Heart right ventricle (tissue), 16 donors: ENCODE measurements around the gene STAT5B. TPM values are rescaled to one million over a fixed set of nuclear protein-coding genes. Genes with fewer than 3 reads are reported as not detected.
A peak's percentile ranks its signal among the peaks of the same experiment; 100 is the strongest.

Experiments used
- ATAC-seq, 8 donors: fragments of 200-7000 bp; cut with Tn5 transposase; one replicate each; pipeline ENCODE4 v1.9.1; 2020; ENCODE audit warnings: mild to moderate bottlenecking in 8 of 8, moderate library complexity in 8 of 8, moderate number of reproducible peaks in 1 of 8
- DNase-seq, 2 donors: peaks; one replicate each; pipeline ENCODE4 v3.0.0-alpha.2; 2020
- H3K27ac ChIP-seq, 10 donors: fragments of 200-600 bp; sonication (generic) in 2 of 10; one replicate each; pipeline versions ENCODE4 v1.5.0 to v1.8.0; 2020 to 2022; ENCODE audit warnings: mild to moderate bottlenecking in 3 of 10
- H3K27me3 ChIP-seq, 7 donors: fragments of 200-600 bp; one replicate each; pipeline ENCODE4 v1.8.0; 2021 to 2022; ENCODE audit warnings: mild to moderate bottlenecking in 2 of 7
- H3K36me3 ChIP-seq, 9 donors: fragments of 200-600 bp; sonication (generic) in 1 of 9; one replicate each; pipeline versions ENCODE4 v1.5.0 to v1.8.0; 2020 to 2022; ENCODE audit warnings: mild to moderate bottlenecking in 2 of 9
- H3K4me1 ChIP-seq, 9 donors: fragments of 200-600 bp; sonication (generic) in 1 of 9; one replicate each; pipeline versions ENCODE4 v1.5.0 to v1.8.0; 2020 to 2022; ENCODE audit warnings: mild to moderate bottlenecking in 4 of 9
- H3K4me3 ChIP-seq, 10 donors: fragments of 200-600 bp; sonication (generic) in 2 of 10; one replicate each; pipeline versions ENCODE4 v1.5.0 to v1.8.0; 2020 to 2022; ENCODE audit warnings: mild to moderate bottlenecking in 7 of 10, moderate library complexity in 2 of 10
- H3K9me3 ChIP-seq, 11 donors: fragments of 200-600 bp in 10 of 11; sonication (generic) in 2 of 11; one replicate each; pipeline versions ENCODE4 v1.5.0 to v1.8.0; 2013 to 2022; ENCODE audit warnings: mild to moderate bottlenecking in 2 of 11, control low read depth in 1 of 11, moderate library complexity in 1 of 11
- WGBS, 2 donors: extraction: QIAGEN DNeasy Blood & Tissue Kit; methylation state at CpG; one replicate each; pipeline ENCODE4 v1.1.7; 2013; ENCODE audit warnings: inconsistent platforms in 1 of 2; 5-methylcytosine and 5-hydroxymethylcytosine counted together
- intact Hi-C, 10 donors: fragments of 100-400 bp; cut with DNase I; formaldehyde crosslinking; loops; one replicate each; pipeline versions ENCODE4 v1.11.1 to v1.14.2; 2022
- polyA plus RNA-seq, 2 donors: library from polyadenylated mRNA; stranded (reverse); fragments of 200-250 nt; gene quantifications; one replicate each; pipeline ENCODE4 v1.2.3, GENCODE V29; 2013
- total RNA-seq, 10 donors: library from RNA; stranded (reverse); fragmentation: NEBNext Ultra II Directional in 3 of 10; extraction: Animal tissue kit (Norgen Biotek cat#: 25700) in 3 of 10; gene quantifications; one replicate each; pipeline versions ENCODE4 v1.2.1 to v1.2.4, GENCODE V29; 2021 to 2023
- TF ChIP-seq, protein P1 (sequence below), 9 donors: fragments of 200-600 bp; sonication (generic) in 2 of 9; IDR thresholded peaks; one replicate each; pipeline versions ENCODE4 v1.5.0 to v1.8.0; 2021 to 2022; ENCODE audit warnings: antibody characterized with exemption in 9 of 9, mild to moderate bottlenecking in 5 of 9, moderate library complexity in 1 of 9
- donor health status: Arrhythmogenic right ventricular cardiomyopathy.
- donor health status: ischemic (EF 13 %, LVEDD 7.1; RV severe dilation, severe dysfunction).
- donor health status: healthy with polysubstance abuse.
- donor health status: DM: no; HTN: yes; CAD: no.
- donor health status: DM: no; HTN: no; CAD: no.
- donor health status: ischemic (EF 25% LVEDD 6.9; RV normal size, moderate dysfunction).
- donor health status: ischemic (EF 25% LVEDD 5.7; RV mildly dilated, moderate dysfunction).
- donor health status: healthy.
- donor health status: DM: yes; HTN: yes; CAD: no.
- donor health status: Ischemic cardiomyopathy.
- donor health status: ischemic (EF 35%, LVEDD 5.7; RV mildly dilated, moderate dysfunction).
- donor health status: nonischemic (EF 11% LVEDD 7.7; RV severe dilation, severe dysfunction).
- donor health status: DM: yes; HTN: yes; CAD: no.
- donor health status: PGD.
- donor health status: ischemic (EF 29% LVEDD 5.4; RV normal size, mild dysfunction).
- donor health status: nonischemic (EF 23%, LVEDD 6.1; RV moderate dilation, normal function).

STAT5B gene
- total and polyA plus RNA-seq, 12 donors, result 14.4 to 34.7 (median 30.1) TPM

DNA sequence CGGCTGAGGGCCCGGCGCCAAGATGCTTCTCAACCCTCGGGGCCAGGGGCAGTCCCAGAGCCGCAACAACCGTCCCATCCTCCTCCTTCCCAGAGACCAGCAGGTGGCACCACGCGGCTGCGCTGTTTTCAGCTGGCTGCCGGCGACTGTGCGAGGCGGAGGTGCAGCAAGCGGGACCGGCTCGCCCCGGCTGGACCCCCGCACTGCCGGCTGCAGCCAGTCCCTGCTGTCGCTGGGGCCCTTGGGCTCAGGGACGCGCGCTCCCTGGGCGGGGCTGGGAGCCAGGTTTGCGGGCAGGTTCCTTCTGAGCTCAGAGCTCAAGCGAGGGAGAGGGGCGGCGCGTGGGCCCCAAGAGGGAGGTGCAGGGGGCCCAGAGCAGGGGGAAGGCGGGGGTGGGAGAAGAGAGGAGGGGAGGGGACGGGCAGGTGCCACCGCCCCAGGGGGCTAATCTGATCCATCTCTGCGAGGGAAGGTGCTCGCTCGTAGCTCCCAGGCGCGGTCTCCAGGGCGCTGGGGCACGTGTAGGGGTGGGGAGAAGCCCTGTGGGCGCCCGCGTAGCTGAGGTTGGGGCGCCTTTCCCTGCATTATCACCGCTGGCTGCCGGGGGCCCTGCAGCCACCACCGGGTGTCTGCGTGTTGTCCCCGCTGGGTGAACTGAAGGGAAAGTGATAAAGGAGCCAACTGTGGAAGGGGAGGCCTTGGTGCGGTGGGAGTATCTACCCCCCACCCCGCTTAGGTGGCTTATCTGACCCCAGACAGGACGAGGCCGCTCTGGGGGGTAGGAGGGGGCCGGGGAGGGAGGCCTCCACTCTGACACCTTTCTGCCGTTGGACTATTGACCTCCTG is 36.3 kb upstream of the STAT5B start:
- peak overlapping the region; percentile 24 to 86 (median 77) for H3K27ac ChIP-seq
- intact Hi-C loops, result loop anchor here in 2 of 10 donors (5.0 to 10.0 kb wide), 2 partner anchors 202 to 215 kb away; no protein-coding TSS in a partner anchor
- peaks cover 0 to 98% (median 45%) of the 10 kb centered on the region in 9 donors for H3K36me3 ChIP-seq
- no peaks in the 10 kb centered on the region for H3K27me3 ChIP-seq
- peak overlapping the region in 7 of 10 donors; percentile 10 to 34 (median 25) for H3K4me3 ChIP-seq
- DNase-seq (peak; percentile 86 to 89), ATAC-seq (peak; percentile 72 to 90 (median 84))
- H3K9me3 ChIP-seq, result no peaks in the 10 kb centered on the region
- TF ChIP-seq, protein P1, sequence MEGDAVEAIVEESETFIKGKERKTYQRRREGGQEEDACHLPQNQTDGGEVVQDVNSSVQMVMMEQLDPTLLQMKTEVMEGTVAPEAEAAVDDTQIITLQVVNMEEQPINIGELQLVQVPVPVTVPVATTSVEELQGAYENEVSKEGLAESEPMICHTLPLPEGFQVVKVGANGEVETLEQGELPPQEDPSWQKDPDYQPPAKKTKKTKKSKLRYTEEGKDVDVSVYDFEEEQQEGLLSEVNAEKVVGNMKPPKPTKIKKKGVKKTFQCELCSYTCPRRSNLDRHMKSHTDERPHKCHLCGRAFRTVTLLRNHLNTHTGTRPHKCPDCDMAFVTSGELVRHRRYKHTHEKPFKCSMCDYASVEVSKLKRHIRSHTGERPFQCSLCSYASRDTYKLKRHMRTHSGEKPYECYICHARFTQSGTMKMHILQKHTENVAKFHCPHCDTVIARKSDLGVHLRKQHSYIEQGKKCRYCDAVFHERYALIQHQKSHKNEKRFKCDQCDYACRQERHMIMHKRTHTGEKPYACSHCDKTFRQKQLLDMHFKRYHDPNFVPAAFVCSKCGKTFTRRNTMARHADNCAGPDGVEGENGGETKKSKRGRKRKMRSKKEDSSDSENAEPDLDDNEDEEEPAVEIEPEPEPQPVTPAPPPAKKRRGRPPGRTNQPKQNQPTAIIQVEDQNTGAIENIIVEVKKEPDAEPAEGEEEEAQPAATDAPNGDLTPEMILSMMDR (IDR thresholded peaks at IDR 0.05), result peak; percentile 34 to 81 (median 66)
- peaks cover 10 to 73% (median 35%) of the 10 kb centered on the region in 9 donors for H3K4me1 ChIP-seq
- WGBS, 2 donors, result 28 to 31% methylated on average over 42 to 54 of the region's 54 CpGs

DNA sequence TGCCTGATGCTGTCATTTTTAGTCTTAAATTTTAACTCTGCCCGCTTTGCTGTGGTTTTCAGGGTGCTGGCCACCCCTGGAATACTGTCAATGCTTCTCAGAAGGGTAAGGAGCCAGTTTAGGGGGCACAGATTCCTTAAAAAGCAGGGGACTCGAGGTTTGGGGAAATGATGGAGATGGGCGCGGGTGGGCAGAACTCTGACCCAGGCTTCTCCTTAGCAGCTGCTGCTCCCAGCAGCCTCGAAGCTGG is 35.8 kb upstream of the STAT5B start:
- H3K27me3 ChIP-seq, result no peaks in the 10 kb centered on the region
- intact Hi-C loops, result loop anchor here in 2 of 10 donors (5.0 to 10.0 kb wide), 2 partner anchors 203 to 215 kb away; no protein-coding TSS in a partner anchor
- no peaks in the 10 kb centered on the region for H3K9me3 ChIP-seq
- peaks cover 10 to 68% (median 31%) of the 10 kb centered on the region in 9 donors for H3K4me1 ChIP-seq
- peak overlapping the region in 6 of 10 donors; percentile 10 to 34 (median 26) for H3K4me3 ChIP-seq
- WGBS, 2 donors, result 23 to 36% methylated on average over 5 of the region's 5 CpGs
- ATAC-seq, result no peak
- no peak for DNase-seq
- TF ChIP-seq, protein P1 (IDR thresholded peaks at IDR 0.05), result no peak
- peak overlapping the region; percentile 24 to 86 (median 77) for H3K27ac ChIP-seq
- H3K36me3 ChIP-seq, result peaks cover 0 to 98% (median 42%) of the 10 kb centered on the region in 9 donors

DNA sequence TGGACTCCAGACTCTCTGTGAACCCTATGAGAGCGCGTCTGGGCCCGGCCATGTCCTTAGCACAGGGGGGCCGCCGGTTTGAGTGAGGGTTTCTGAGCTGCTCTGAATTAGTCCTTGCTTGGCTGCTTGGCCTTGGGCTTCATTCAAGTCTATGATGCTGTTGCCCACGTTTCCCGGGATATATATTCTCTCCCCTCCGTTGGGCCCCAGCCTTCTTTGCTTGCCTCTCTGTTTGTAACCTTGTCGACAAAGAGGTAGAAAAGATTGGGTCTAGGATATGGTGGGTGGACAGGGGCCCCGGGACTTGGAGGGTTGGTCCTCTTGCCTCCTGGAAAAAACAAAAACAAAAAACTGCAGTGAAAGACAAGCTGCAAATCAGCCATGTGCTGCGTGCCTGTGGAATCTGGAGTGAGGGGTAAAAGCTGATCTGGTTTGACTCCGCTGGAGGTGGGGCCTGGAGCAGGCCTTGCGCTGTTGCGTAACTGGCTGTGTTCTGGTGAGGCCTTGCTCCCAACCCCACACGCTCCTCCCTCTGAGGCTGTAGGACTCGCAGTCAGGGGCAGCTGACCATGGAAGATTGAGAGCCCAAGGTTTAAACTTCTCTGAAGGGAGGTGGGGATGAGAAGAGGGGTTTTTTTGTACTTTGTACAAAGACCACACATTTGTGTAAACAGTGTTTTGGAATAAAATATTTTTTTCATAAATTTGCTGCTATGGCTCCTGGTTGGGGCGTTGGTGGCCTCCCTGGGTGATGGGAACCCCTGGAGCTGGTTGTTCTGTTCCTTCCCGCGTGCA is 35.2 kb upstream of the STAT5B start:
- Histone ChIP-seq H3K27ac (peak overlapping the region; percentile 24 to 86 (median 77)), H3K27me3 (no peaks in the 10 kb centered on the region), H3K9me3 (no peaks in the 10 kb centered on the region), H3K4me3 (peak overlapping the region in 4 of 10 donors; percentile 10 to 31 (median 26)), H3K36me3 (peaks cover 0 to 98% (median 40%) of the 10 kb centered on the region in 9 donors), H3K4me1 (peaks cover 10 to 68% (median 31%) of the 10 kb centered on the region in 9 donors)
- TF ChIP-seq, protein P1 (IDR thresholded peaks at IDR 0.05), result no peak
- 54 to 56% methylated on average over 19 of the region's 19 CpGs for WGBS, 2 donors
- DNase-seq, result peak; percentile 82 to 84
- peak; percentile 79 to 95 (median 91) for ATAC-seq
- intact Hi-C loops, result loop anchor here in 2 of 10 donors (5.0 to 10.0 kb wide), 2 partner anchors 203 to 216 kb away; no protein-coding TSS in a partner anchor

DNA sequence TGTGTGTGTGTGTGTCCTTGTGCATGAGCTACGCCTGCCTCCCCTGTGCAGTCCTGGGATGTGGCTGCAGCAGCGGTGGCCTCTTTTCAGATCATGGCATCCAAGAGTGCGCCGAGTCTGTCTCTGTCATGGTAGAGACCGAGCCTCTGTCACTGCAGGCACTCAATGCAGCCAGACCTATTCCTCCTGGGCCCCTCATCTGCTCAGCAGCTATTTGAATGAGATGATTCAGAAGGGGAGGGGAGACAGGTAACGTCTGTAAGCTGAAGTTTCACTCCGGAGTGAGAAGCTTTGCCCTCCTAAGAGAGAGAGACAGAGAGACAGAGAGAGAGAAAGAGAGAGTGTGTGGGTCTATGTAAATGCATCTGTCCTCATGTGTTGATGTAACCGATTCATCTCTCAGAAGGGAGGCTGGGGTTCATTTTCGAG is 34.6 kb upstream of the STAT5B start:
- Histone ChIP-seq H3K27ac (peak overlapping the region in 9 of 10 donors; percentile 24 to 86 (median 78)), H3K4me3 (no peak overlapping the region), H3K9me3 (no peaks in the 10 kb centered on the region), H3K27me3 (no peaks in the 10 kb centered on the region), H3K36me3 (peaks cover 0 to 98% (median 40%) of the 10 kb centered on the region in 9 donors), H3K4me1 (peaks cover 10 to 64% (median 31%) of the 10 kb centered on the region in 9 donors)
- 80 to 82% methylated on average over 9 of the region's 9 CpGs for WGBS, 2 donors
- TF ChIP-seq, protein P1 (IDR thresholded peaks at IDR 0.05), result no peak
- intact Hi-C loops, result loop anchor here in 2 of 10 donors (5.0 to 10.0 kb wide), 2 partner anchors 204 to 216 kb away; no protein-coding TSS in a partner anchor
- DNase-seq (no peak), ATAC-seq (no peak)
